ENCODE data around the gene ADAM12.
"Not testable (repeated sequence)": the region's sequence is repeated elsewhere in the genome, so short reads cannot be mapped to it uniquely, and the experiment has no call there.

ADAM12 gene

GRCh38 chr10:126208726-126209302 lies 179.5 kb downstream of the ADAM12 start:
- no peak for DNase-seq

DNA sequence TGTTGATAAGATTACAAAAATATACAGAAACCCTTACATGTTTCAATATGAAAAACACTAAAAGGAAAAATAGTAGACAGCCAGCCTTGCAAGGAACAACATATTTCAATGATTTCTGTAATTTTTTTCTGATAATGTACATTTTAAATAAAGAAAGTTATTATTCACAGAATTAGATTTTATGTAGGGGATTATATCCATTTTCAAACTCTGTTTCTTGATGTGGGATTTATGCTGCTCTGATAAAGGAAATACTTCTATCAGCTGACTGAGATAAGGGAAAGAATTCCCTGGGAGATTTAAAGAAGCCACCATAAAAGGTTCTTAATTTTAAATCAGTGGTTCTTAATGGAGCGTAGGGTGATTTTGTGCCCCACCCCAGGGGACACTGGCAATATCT lies 180.4 kb downstream of the ADAM12 start:
- no peak for DNase-seq

GRCh38 chr10:126207313-126207771 lies 180.9 kb downstream of the ADAM12 start:
- no peak for DNase-seq

DNA sequence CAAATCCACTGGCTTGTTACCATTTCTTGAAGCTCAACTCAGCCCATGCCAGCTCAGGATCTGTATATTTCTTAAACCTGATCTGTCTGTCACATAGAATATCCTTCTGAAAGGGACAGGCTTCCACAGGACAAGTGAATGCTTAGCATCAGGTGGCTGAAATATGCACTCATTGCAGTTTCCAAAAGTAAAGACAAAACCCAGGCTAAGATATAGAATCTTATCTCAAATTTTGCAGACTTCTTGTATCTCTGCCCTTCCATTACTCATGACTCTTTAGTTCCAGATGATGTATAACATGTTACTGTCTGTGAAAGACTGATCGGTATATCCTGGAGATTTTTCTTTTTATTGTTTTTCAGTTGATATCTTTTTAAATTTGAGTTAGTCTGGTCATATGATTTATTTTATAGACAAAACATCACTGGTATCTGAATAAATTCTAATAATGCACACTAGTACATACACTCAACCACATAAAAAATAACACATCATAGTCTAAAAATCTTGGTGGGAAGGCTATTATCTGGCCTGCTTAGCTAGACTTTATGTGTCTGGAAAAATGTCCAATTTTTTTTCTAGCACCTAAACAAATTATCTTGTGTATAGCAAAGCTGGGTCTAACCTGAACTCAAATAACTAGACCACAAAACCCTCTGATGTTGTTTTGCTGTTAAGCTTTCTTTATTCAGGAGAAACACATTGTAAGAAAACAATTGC lies 182.6 kb downstream of the ADAM12 start:
- DNase-seq = no peak

DNA sequence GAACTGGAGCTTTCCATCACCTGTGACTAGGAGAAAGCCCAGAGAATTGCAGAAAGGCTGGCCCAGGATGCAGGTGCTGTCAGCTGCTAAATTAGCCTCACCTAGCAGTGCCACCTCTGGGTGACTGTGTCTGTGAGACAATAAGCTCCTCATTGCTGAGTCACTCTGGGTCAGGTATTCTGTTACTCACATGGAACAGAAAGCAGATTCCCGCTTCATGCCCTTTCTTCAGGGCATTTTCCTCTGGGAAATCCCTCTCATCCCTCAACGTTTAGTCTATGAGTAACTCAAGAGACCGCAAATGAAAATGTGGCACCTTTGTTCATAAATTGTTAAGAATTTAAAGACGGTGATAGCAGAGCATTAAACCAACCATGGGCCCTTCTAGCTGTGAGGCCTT lies 184.0 kb downstream of the ADAM12 start:
- no peak for DNase-seq

GRCh38 chr10:126203746-126204145 lies 184.5 kb downstream of the ADAM12 start:
- DNase-seq = no peak

DNA sequence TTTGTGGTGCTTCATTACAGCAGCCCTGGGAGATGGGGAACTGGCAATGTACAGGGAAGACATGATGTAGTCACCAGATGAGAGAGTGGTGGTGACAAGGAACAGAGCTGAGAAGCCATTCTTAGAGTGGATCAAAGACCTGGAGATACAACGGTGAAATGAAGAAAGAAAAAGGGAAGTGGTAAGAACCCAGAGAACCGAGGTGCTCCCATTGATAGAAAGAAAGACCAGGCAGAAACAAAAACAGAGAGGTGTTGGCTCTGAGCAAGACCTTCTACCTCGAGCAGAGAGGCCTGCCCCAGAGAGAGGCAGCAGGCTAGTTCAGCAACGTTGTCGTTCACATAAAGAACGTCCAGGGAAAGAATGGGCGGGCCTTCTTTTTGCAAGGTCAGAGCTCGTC lies 186.7 kb downstream of the ADAM12 start:
- DNase-seq = no peak

GRCh38 chr10:126199221-126199998 lies 188.9 kb downstream of the ADAM12 start:
- DNase-seq = no peak

GRCh38 chr10:126198681-126199080 lies 189.6 kb downstream of the ADAM12 start:
- DNase-seq = no peak

DNA sequence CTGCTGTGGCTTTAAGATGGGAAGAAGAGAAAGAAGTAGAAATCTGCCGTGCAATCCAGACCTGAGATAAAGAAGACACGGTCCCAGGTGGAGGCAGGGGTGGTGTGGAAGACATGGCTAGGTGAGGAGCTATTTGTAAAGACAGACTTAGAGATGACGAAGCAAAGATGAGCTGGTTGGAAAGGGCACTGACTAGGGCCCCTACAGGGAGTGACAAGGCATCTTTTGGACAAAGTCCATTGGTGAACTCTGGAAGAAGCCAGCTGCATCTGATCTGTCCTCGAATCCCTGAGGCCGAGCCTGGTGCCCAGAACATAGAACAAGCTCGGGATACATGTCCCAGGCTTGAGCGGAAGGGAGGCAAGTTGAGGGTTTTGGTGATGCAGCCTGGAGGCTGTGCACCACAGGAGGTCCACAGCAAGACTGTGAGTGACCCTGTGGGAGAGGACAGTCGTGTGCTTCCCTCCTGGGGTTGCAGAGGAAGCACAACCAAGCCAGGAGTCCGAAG lies 191.2 kb downstream of the ADAM12 start:
- DNase-seq = no peak

- no peak for DNase-seq
Observed at GRCh38 chr10:126196281-126196680, 192.0 kb downstream of the ADAM12 start.

GRCh38 chr10:126191192-126191591 lies 197.1 kb downstream of the ADAM12 start:
- DNase-seq = no peak

DNA sequence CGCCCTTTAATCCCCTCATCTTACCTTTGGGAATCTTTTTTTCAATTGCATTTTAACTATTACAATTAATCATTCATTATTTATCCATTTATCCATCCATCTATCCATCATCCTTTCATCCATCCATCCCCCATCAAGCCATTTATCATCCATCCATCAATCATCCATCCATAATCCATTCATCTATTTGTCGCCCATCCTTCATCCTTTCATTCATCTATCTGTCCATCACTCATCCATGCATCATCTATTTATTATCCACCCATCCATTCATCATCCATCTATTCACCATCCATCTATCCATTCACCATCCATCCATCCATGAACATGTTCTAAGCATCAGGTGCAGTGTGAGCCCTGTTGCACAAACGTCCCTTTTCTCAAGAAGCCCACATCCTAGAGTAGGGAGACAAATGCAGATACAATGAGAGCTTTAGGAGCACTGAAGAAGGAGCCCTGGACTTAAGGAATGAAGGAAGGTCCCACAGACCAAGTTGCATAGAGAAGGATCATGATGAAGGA lies 199.5 kb downstream of the ADAM12 start:
- DNase-seq = no peak

GRCh38 chr10:126187399-126187798 lies 200.9 kb downstream of the ADAM12 start:
- no peak for DNase-seq

- DNase-seq = no peak
Observed at GRCh38 chr10:126186766-126187165, 201.5 kb downstream of the ADAM12 start.

DNA sequence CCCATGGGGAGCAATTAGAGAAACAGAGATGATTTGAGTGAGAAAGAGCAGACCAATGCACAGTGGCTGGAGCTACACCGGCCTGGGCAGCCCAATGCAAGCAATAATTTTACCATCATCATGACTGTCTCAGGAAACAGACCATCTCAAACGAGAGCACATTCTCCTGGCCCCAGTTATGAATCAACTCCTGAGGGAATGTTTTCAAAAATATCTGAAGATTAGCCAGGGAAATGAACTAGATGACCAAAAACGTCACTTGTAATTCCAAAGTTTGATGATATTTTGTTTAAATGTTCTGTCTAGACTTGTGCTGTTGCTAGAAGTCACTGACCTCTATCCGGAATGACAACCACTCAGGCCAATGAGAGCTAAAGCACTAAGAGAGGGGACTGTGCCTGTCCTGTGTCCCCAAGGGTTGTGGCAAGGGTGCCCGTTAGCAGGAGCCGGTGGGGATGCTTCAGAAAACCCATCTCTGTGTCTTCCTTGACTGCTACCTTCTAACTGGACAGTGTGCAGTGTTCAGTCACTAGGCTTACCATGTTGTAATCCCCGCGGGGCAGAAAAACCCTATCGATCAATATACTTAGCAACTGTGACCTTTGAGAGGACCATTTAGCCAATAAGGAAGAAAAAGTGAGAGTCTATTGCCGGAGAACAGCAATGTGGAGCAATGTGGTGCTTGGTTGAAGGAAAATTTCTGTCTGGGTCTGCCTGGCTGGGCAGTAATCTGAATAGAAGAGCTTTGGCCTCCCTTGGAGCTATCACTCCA lies 202.4 kb downstream of the ADAM12 start:
- DNase-seq = no peak

GRCh38 chr10:126181626-126182025 lies 206.7 kb downstream of the ADAM12 start:
- DNase-seq = no peak

DNA sequence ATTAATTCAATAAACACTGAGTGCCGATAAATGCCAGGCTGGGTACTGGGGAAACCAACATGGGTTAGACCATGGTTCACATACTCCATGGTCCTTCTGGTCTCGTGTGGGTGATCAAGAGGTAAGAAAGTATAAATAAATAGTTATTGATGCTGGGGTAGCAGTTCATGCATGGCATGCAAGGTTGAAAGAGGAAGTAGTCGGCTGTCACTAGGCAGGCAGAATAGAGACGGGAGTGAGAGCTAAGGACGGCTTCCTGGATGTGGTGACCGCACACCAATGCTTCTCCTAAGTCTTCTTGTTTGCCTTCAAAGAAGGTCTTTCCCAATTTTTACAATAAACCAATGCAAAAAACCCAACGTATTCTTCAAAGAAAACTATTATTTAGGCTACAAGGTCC lies 208.6 kb downstream of the ADAM12 start:
- DNase-seq = no peak

DNA sequence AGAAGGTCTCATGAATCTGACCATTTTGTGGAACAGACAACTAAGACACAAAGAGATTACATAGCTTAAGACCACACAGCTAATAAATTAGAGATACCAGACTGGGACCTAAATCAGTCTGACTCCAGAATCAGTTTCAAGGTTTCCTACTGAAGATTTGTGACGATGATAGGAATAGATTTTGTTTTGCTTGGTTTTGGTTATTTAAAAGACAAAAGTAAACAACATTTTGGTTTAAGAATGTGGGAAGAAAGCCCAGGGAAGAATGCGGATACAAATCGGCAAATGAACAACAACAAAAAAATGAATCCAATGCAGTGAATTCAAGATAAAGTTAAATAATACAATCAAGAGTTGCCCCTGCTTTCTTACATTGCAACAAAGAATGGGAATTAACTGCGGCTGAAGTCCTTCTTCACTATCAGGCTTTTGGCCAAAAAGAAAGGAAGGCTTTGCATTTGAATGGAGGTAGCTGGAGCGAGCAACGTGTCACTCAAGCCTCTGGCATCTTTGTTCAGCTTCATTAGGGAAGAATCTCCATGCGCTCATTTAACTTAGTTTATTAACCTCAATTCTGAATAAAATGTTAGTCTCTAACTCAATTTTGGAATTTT lies 210.8 kb downstream of the ADAM12 start:
- DNase-seq = no peak

- no peak for DNase-seq
Observed at GRCh38 chr10:126175641-126176262, 212.5 kb downstream of the ADAM12 start.

DNA sequence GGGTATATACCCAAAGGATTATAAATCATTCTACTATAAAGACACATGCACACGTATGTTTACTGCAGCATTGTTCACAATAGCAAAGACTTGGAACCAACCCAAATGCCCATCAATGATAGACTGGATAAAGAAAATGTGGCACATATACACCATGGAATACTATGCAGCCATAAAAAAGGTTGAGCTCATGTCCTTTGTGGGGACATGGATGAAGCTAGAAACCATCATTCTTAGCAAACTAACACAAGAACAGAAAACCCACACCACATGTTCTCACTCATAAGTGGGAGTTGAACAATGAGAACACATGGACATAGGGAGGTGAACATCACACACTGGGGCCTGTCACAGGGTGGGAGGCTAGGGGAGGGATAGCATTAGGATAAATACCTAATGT lies 215.5 kb downstream of the ADAM12 start:
- not testable (repeated sequence) for DNase-seq

GRCh38 chr10:126171555-126171954 lies 216.7 kb downstream of the ADAM12 start:
- DNase-seq = no peak

Measured in effector CD4-positive, alpha-beta T cell (primary cell).